Mesenchymal stem cell (in vitro differentiated cells and primary cell): ENCODE data around the gene ZFX.

Experiments
- DNase-seq: peaks from one replicate; pipeline ENCODE4 v3.0.0-alpha.2; 2013
- H2AFZ ChIP-seq: one replicate; pipeline ENCODE4 v1.6.1; 2013; ENCODE audit warnings: low read depth, mild to moderate bottlenecking, control low read depth, inconsistent platforms, low read length, moderate library complexity
- H2AK5ac ChIP-seq: 2 replicates; pipeline ENCODE4 v1.6.1; 2013; ENCODE audit warnings: low read length, moderate library complexity, mild to moderate bottlenecking, inconsistent platforms; ENCODE audit not compliant: severe bottlenecking
- H2BK120ac ChIP-seq: one replicate; pipeline ENCODE4 v1.6.1; 2013; ENCODE audit warnings: low read depth, mild to moderate bottlenecking, inconsistent platforms, low read length, moderate library complexity
- H2BK12ac ChIP-seq, 2 experiments: one replicate each; pipeline ENCODE4 v1.6.1; 2013; ENCODE audit warnings: inconsistent platforms in 2 of 2, low read length in 2 of 2, mild to moderate bottlenecking in 2 of 2, moderate library complexity in 2 of 2, control low read depth in 1 of 2
- H2BK15ac ChIP-seq: one replicate; pipeline ENCODE4 v1.6.1; 2013; ENCODE audit warnings: mild to moderate bottlenecking, low read depth, inconsistent platforms; ENCODE audit not compliant: poor library complexity, severe bottlenecking
- H2BK5ac ChIP-seq: 2 replicates; pipeline ENCODE4 v1.6.1; 2013; ENCODE audit warnings: low read depth, mild to moderate bottlenecking, low read length, control low read depth, inconsistent platforms; ENCODE audit not compliant: poor library complexity, severe bottlenecking
- H3K14ac ChIP-seq, 2 experiments: one replicate each; pipeline ENCODE4 v1.6.1; 2013; ENCODE audit warnings: inconsistent platforms in 2 of 2, low read length in 2 of 2, control low read depth in 1 of 2, mild to moderate bottlenecking in 1 of 2, moderate library complexity in 1 of 2
- H3K18ac ChIP-seq, 2 experiments: one replicate each; pipeline ENCODE4 v1.6.1; 2013; ENCODE audit warnings: inconsistent platforms in 2 of 2, low read length in 2 of 2, control low read depth in 1 of 2, low read depth in 1 of 2, mild to moderate bottlenecking in 1 of 2
- H3K23ac ChIP-seq, 2 experiments: one replicate each; pipeline ENCODE4 v1.6.1; 2013; ENCODE audit warnings: inconsistent platforms in 2 of 2, low read length in 2 of 2, mild to moderate bottlenecking in 2 of 2, moderate library complexity in 2 of 2, control low read depth in 1 of 2
- H3K27ac ChIP-seq: 2 replicates; pipeline ENCODE4 v1.5.1; 2013; ENCODE audit warnings: mild to moderate bottlenecking, moderate library complexity, low read length, control low read depth, inconsistent platforms; ENCODE audit not compliant: poor library complexity, severe bottlenecking
- H3K27me3 ChIP-seq, 2 experiments: 2 replicates each; pipeline versions ENCODE4 v1.6.1 to v1.7.0; 2013; ENCODE audit warnings: low read length in 2 of 2, mild to moderate bottlenecking in 2 of 2, moderate library complexity in 2 of 2, control low read depth in 1 of 2, inconsistent platforms in 1 of 2; ENCODE audit not compliant: control insufficient read depth in 1 of 2, insufficient read depth in 1 of 2
- H3K36me3 ChIP-seq, 2 experiments: 2 replicates each; pipeline versions ENCODE4 v1.6.1 to v1.7.0; 2013; ENCODE audit warnings: low read length in 2 of 2, control low read depth in 1 of 2, inconsistent platforms in 1 of 2, low read depth in 1 of 2, mild to moderate bottlenecking in 1 of 2; ENCODE audit not compliant: insufficient read depth in 2 of 2, control insufficient read depth in 1 of 2
- H3K4ac ChIP-seq, 2 experiments: one replicate each; pipeline ENCODE4 v1.6.1; 2013; ENCODE audit warnings: inconsistent platforms in 2 of 2, low read length in 2 of 2, mild to moderate bottlenecking in 2 of 2, moderate library complexity in 2 of 2, control low read depth in 1 of 2, low read depth in 1 of 2
- H3K4me1 ChIP-seq: 2 replicates; pipeline ENCODE4 v1.6.1; 2013; ENCODE audit warnings: low read depth, low read length, control low read depth; ENCODE audit not compliant: control insufficient read depth, insufficient read depth
- H3K4me2 ChIP-seq: 2 replicates; pipeline ENCODE4 v1.6.1; 2013; ENCODE audit warnings: low read length, mild to moderate bottlenecking, inconsistent platforms; ENCODE audit not compliant: poor library complexity, severe bottlenecking
- H3K4me3 ChIP-seq, 2 experiments: 2 replicates each; pipeline versions ENCODE4 v1.5.1 to v1.7.0; 2013; ENCODE audit warnings: low read length in 2 of 2, mild to moderate bottlenecking in 2 of 2, control low read depth in 1 of 2, low read depth in 1 of 2; ENCODE audit not compliant: insufficient read depth in 1 of 2
- H3K79me1 ChIP-seq: replicated peaks from 2 replicates; pipeline ENCODE4 v1.6.1; 2013; ENCODE audit warnings: mild to moderate bottlenecking, control low read depth, low read length, inconsistent platforms; ENCODE audit not compliant: poor library complexity, severe bottlenecking
- H3K9ac ChIP-seq: 2 replicates; pipeline ENCODE4 v1.7.0; 2013; ENCODE audit warnings: mild to moderate bottlenecking, low read length, moderate library complexity
- H3K9me3 ChIP-seq: 2 replicates; pipeline ENCODE4 v1.7.0; 2013; ENCODE audit warnings: mild to moderate bottlenecking, low read length; ENCODE audit not compliant: control insufficient read depth
- H4K8ac ChIP-seq: one replicate; pipeline ENCODE4 v1.6.1; 2013; ENCODE audit warnings: inconsistent platforms, mild to moderate bottlenecking, low read length, moderate library complexity
- H4K91ac ChIP-seq: one replicate; pipeline ENCODE4 v1.6.1; 2013; ENCODE audit warnings: mild to moderate bottlenecking, low read length, inconsistent platforms
- WGBS: methylation state at CpG from one replicate; pipeline ENCODE4 v1.1.7; 2013; ENCODE audit warnings: mixed read lengths; 5-methylcytosine and 5-hydroxymethylcytosine counted together

ZFX gene

DNA sequence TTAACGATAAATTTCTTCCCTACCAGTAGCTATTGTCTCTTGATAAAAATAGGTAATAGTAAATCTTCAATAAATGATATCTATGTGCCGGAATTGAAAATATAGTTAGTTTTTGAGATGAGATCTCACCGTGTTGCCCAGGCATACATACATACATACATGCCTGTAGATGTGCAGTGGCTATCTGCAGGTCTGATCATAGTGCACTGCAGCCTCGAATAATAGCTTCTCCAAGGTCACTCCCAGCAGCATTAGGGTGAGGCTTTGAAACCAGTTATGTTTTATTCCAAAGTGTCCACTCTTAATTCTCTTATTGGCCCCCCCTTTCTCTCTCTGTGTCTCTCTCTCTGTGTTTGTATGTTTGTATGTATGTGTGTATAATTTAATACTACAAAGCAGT is 37.5 kb downstream of the ZFX start:
- Histone ChIP-seq H2BK12ac (no peak overlapping the region), H3K14ac (no peak overlapping the region), H2BK5ac (no peak overlapping the region), H4K91ac (no peak overlapping the region), H3K18ac (no peak overlapping the region), H3K23ac (no peak overlapping the region), H3K9ac (no peak overlapping the region), H3K27ac (no peak overlapping the region), H4K8ac (no peak overlapping the region), H3K36me3 (peaks cover 0 to 41% of the 10 kb centered on the region in 2 experiments), H3K4me3 (no peak overlapping the region), H2AK5ac (no peak overlapping the region), H3K9me3 (no peaks in the 10 kb centered on the region), H3K79me1 (no peaks in the 10 kb centered on the region), H3K27me3 (no peaks in the 10 kb centered on the region), H3K4ac (no peak overlapping the region), H3K4me1 (peaks cover 2% of the 10 kb centered on the region), H2BK120ac (no peak overlapping the region), H3K4me2 (no peak overlapping the region), H2AFZ (no peak overlapping the region), H2BK15ac (no peak overlapping the region)
- WGBS, result 100% methylated on average over 1 of the region's 4 CpGs
- no peak for DNase-seq

DNA sequence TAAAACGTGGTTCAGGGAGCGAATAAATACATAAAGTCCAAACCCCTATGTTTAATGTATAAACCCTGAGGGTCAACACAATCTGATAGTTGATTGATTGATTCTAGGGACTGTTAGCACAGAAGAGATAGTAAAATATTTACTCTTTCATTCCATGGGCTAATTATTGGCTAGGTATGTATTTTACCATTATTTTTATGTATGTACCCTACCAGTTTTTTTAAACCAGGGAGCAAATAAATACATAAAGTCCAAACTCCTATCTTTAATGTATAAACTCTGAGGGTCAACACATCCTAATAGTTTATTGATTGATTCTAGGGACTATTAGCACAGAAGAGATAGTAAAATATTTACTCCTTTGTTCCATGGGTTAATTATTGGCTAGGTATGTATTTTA is 40.0 kb downstream of the ZFX start:
- H3K79me1 ChIP-seq, result no peaks in the 10 kb centered on the region
- no peaks in the 10 kb centered on the region for H3K27me3 ChIP-seq
- H3K18ac ChIP-seq, result no peak overlapping the region
- no peak overlapping the region for H2BK120ac ChIP-seq
- no peak overlapping the region for H3K27ac ChIP-seq
- no peak overlapping the region for H3K4ac ChIP-seq
- H2AK5ac ChIP-seq, result no peak overlapping the region
- no peak overlapping the region for H3K4me3 ChIP-seq
- no peak overlapping the region for H2AFZ ChIP-seq
- H3K14ac ChIP-seq, result no peak overlapping the region
- whole genome bisulfite sequencing, result 100% methylated on average over 1 of the region's 2 CpGs
- H2BK15ac ChIP-seq, result no peak overlapping the region
- H3K9me3 ChIP-seq, result no peaks in the 10 kb centered on the region
- no peak overlapping the region for H2BK5ac ChIP-seq
- DNase-seq, result no peak
- H3K4me2 ChIP-seq, result no peak overlapping the region
- peaks cover 2% of the 10 kb centered on the region for H3K4me1 ChIP-seq
- H4K8ac ChIP-seq, result no peak overlapping the region
- H3K36me3 ChIP-seq, result peaks cover 0 to 48% of the 10 kb centered on the region in 2 experiments
- no peak overlapping the region for H2BK12ac ChIP-seq
- no peak overlapping the region for H4K91ac ChIP-seq
- no peak overlapping the region for H3K23ac ChIP-seq
- H3K9ac ChIP-seq, result no peak overlapping the region

DNA sequence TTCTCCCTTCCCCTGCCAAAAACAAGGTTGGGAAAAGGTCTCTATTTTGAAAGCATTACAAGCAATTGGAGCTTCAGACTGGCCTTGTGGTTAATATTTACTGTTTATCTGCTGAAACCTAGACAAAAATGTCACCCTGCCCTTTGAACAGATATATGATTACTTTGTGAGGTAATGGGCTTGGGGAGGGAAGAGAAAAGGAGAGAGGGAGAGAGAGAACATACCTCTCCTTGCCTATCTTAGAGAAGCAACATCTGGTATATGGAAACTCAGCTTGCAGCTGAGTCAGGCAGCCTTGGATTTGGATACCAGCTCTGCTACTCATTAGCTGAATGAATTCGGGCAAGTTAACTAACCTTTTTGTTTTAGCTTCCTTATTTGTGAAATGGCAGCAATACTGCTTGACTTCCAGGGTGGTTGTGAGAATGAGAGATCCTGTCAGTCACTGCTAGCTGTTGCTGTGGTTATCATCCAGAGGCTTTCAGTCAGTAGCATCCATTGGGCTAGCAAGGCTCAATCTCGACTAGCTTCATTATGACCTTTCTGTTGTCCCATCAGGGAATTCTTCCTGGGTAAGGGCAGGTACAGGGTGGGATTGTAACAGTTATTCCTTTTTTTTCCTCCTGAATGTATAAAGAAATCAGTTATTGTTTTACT is 41.1 kb downstream of the ZFX start:
- peaks cover 2% of the 10 kb centered on the region for H3K4me1 ChIP-seq
- H4K91ac ChIP-seq, result no peak overlapping the region
- H3K9ac ChIP-seq, result peak overlapping the region; percentile 23
- 100% methylated on average over 1 of the region's 2 CpGs for WGBS
- no peaks in the 10 kb centered on the region for H3K27me3 ChIP-seq
- H2BK120ac ChIP-seq, result no peak overlapping the region
- peak; percentile 46 for DNase-seq
- H3K36me3 ChIP-seq, result peaks cover 0 to 50% of the 10 kb centered on the region in 2 experiments
- H2BK15ac ChIP-seq, result no peak overlapping the region
- H2AK5ac ChIP-seq, result no peak overlapping the region
- H3K27ac ChIP-seq, result no peak overlapping the region
- H4K8ac ChIP-seq, result no peak overlapping the region
- H2BK12ac ChIP-seq, result no peak overlapping the region
- no peak overlapping the region for H3K18ac ChIP-seq
- H3K4ac ChIP-seq, result no peak overlapping the region
- H3K79me1 ChIP-seq, result no peaks in the 10 kb centered on the region
- no peak overlapping the region for H2AFZ ChIP-seq
- no peak overlapping the region for H2BK5ac ChIP-seq
- H3K4me2 ChIP-seq, result no peak overlapping the region
- no peak overlapping the region for H3K4me3 ChIP-seq
- H3K14ac ChIP-seq, result no peak overlapping the region
- no peaks in the 10 kb centered on the region for H3K9me3 ChIP-seq
- H3K23ac ChIP-seq, result no peak overlapping the region

DNA sequence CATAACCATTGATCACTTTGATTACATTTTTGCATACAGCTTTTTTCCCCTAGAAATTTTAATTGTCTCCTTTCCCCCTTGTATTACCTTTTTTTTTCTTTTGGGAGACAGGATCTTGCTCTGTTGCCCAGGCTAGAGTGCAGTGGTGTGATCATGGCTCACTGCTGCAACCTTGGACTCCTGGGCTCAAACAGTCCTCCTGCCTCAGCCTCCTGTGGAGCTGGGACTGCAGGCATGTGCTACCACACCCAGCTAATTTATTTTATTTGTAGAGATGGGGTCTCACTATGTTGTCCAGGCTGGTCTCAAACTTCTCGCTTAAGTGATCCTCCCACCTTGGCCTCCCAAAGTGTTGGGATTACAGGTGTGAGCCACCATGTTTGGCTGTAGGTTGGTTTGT is 47.0 kb downstream of the ZFX start:
- Histone ChIP-seq H3K4me1 (no peaks in the 10 kb centered on the region), H3K23ac (no peak overlapping the region), H3K4me3 (no peak overlapping the region), H2BK120ac (no peak overlapping the region), H3K27ac (no peak overlapping the region), H3K4ac (no peak overlapping the region), H3K4me2 (no peak overlapping the region), H3K9me3 (no peaks in the 10 kb centered on the region), H2BK12ac (no peak overlapping the region), H3K9ac (no peak overlapping the region), H3K27me3 (no peaks in the 10 kb centered on the region), H3K14ac (no peak overlapping the region), H3K36me3 (peaks cover 0 to 40% of the 10 kb centered on the region in 2 experiments), H2BK15ac (no peak overlapping the region), H3K18ac (no peak overlapping the region), H2AK5ac (no peak overlapping the region), H3K79me1 (no peaks in the 10 kb centered on the region), H2AFZ (no peak overlapping the region), H4K8ac (no peak overlapping the region), H2BK5ac (no peak overlapping the region), H4K91ac (no peak overlapping the region)
- 100% methylated on average over 1 of the region's 1 CpG for whole genome bisulfite sequencing
- no peak for DNase-seq
